ENCODE data around the gene ANAPC16.

ANAPC16 gene

DNA sequence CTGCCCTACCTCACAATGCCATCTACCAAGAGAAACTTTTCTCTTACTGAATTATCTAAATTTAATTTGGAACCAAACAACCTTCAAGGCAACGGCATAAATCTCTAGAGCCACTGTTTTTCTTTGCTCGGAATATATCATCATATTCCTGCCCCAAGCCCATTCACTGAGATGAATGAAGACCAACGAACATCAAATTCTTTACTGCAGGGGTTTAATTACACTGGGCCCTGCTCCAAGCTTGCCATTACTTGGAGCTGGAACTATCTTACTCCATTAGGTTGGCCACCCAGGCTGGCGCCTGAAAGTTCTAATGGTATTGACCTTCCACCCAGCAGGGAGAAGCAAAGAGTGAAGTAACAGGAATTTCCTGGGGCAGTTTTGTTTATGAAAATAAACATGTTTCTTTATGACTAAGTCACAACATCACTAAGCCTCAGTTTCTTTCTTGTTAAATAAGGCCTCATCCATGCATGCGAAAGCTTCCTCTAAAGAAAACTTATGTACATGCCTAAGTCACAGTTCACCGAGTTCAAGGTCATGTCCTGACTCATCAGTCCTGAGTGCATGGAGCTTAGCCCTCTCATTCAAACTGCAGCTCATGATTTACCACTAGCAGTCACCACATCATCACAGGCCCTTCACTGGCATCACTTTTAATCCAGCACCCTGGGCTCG is 42.1 kb upstream of the ANAPC16 start:
- no peak for DNase-seq (ENCODE audit: low read depth)
- TF ChIP-seq, protein P1, sequence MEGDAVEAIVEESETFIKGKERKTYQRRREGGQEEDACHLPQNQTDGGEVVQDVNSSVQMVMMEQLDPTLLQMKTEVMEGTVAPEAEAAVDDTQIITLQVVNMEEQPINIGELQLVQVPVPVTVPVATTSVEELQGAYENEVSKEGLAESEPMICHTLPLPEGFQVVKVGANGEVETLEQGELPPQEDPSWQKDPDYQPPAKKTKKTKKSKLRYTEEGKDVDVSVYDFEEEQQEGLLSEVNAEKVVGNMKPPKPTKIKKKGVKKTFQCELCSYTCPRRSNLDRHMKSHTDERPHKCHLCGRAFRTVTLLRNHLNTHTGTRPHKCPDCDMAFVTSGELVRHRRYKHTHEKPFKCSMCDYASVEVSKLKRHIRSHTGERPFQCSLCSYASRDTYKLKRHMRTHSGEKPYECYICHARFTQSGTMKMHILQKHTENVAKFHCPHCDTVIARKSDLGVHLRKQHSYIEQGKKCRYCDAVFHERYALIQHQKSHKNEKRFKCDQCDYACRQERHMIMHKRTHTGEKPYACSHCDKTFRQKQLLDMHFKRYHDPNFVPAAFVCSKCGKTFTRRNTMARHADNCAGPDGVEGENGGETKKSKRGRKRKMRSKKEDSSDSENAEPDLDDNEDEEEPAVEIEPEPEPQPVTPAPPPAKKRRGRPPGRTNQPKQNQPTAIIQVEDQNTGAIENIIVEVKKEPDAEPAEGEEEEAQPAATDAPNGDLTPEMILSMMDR (IDR thresholded peaks at IDR 0.05; ENCODE audit: low read length, missing control alignments), result no peak
- no peak overlapping the region for H3K4me3 ChIP-seq (replicated peaks; ENCODE audit: low read depth, low read length)

DNA sequence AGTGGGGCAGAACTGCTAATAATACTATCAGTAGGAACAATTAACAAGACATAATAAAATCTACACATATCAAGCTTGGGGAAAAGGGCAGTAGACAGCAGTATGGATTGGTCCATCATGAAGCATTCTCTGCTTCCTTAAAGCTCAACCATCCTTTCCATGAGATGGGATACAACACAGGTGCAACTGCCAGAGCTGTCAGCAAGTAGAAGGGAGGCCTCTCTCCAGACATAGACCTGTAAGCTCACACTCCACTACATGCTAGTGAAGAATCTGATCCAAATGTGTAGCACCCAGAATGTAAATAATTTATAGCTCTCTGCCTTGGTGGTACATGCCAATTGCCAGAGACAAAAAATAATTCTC is 41.5 kb upstream of the ANAPC16 start:
- TF ChIP-seq, protein P1 (IDR thresholded peaks at IDR 0.05; ENCODE audit: low read length, missing control alignments), result no peak
- H3K4me3 ChIP-seq (replicated peaks; ENCODE audit: low read depth, low read length), result no peak overlapping the region
- no peak for DNase-seq (ENCODE audit: low read depth)

DNA sequence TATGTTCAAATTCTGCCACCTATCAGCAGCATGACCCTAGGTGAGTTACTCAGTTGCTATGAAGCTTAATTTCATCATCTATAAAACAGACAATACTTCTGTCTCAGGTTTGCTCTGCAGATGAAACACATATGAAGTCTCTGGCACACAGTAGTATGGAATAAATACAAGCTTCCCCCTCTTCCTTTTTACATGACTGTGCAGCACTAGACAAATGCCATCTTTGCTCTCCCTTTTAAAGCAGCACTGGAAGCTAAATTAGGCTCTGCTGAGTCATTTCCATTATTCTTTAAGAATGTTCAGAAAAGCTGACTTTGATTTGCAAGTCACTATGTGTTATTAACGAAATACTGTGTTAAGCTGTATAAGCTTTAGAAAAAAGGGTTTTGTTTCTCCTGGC is 40.7 kb upstream of the ANAPC16 start:
- TF ChIP-seq, protein P1 (IDR thresholded peaks at IDR 0.05; ENCODE audit: low read length, missing control alignments), result no peak
- peak; percentile 58 for DNase-seq (ENCODE audit: low read depth)
- H3K4me3 ChIP-seq (replicated peaks; ENCODE audit: low read depth, low read length), result no peak overlapping the region

DNA sequence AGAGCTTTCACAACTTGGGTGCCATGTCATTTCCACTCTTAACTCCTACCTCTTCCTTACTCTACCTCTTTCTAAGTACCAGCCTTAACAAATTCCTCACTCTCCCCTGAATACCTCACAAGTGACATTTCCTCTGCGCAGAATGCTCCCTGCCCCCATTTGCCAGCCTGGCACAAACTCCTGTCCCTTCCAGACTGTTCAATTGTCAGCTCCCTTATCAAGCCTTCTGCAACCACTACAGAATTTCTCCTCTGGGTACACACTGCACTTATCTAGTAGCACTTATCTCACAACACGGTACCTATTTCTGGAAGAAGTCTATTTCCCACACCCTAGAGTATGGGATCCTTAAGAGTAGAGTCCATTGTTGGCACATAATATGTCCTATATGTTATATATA is 39.1 kb upstream of the ANAPC16 start:
- H3K4me3 ChIP-seq (replicated peaks; ENCODE audit: low read depth, low read length), result no peak overlapping the region
- DNase-seq (ENCODE audit: low read depth), result no peak
- TF ChIP-seq, protein P1 (IDR thresholded peaks at IDR 0.05; ENCODE audit: low read length, missing control alignments), result no peak

DNA sequence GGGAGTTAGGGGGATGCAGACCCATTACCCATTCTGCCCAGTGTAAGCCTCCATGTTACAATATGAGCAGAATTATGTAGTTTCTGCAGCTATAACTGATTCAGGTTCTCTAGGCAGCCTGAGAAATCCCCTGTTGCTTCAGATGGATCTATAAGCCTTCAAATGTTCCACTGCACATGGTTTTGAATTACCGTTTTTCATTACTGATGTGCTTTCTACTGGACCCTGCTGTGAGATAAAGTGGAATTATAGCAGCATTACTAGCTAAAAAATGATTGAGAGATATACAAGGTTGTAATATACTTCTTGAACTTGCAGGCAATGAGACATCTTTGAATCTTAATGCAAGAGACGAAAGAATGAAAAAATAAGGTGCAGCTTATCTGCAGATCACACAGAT is 38.4 kb upstream of the ANAPC16 start:
- no peak for DNase-seq (ENCODE audit: low read depth)
- no peak overlapping the region for H3K4me3 ChIP-seq (replicated peaks; ENCODE audit: low read depth, low read length)
- TF ChIP-seq, protein P1 (IDR thresholded peaks at IDR 0.05; ENCODE audit: low read length, missing control alignments), result no peak

GRCh38 chr10:72184156-72184555 is 31.7 kb upstream of the ANAPC16 start:
- TF ChIP-seq, protein P1 (IDR thresholded peaks at IDR 0.05; ENCODE audit: low read length, missing control alignments), result no peak
- no peak for DNase-seq (ENCODE audit: low read depth)
- H3K4me3 ChIP-seq (replicated peaks; ENCODE audit: low read depth, low read length), result no peak overlapping the region

All from fibroblast of pulmonary artery (primary cell).